ENCODE data around the gene CDK11B. TPM values are rescaled to one million over a fixed set of nuclear protein-coding genes. Genes with fewer than 3 reads are reported as not detected.

The CDK11B gene
- total RNA-seq, 1 experiment from 2014 or later, result 30.1 TPM

DNA sequence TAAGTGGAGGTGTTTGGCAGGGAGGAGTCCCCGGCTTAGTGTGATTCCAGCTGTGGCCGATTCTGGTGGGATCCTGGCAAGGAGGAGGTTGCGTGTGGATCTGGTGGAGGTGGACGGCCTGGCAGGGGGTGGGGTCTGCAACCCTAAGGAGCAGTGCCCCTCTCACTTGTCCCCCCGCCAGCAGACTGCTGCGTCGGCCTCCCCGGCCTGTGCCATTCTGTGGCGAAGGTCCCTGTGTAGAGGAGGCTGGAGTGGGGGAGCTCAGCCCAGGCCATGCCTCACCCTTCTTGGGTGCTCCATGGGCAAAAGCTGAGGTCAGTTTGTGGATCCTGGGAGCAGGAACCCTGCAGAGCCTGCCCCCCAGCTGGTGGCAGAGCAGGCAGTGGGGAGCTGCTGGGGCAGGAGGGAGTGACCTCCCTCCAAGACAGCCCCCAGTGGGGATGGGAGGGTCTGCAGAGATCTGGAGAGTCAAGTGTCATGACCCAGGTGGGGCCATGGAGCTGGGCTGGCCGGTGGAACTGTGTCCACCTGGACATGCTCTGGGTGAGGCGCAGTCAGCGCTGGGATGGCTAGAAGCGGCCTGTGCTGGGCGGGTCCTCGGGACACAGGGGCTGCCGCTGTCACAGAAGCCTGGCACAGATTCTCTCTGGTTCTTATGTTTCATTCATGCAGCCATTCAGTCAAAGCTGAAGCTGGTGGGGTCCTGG, 38.2 kb downstream of the CDK11B start:
- DNase-seq, result no peak
- TF ChIP-seq, protein P1, sequence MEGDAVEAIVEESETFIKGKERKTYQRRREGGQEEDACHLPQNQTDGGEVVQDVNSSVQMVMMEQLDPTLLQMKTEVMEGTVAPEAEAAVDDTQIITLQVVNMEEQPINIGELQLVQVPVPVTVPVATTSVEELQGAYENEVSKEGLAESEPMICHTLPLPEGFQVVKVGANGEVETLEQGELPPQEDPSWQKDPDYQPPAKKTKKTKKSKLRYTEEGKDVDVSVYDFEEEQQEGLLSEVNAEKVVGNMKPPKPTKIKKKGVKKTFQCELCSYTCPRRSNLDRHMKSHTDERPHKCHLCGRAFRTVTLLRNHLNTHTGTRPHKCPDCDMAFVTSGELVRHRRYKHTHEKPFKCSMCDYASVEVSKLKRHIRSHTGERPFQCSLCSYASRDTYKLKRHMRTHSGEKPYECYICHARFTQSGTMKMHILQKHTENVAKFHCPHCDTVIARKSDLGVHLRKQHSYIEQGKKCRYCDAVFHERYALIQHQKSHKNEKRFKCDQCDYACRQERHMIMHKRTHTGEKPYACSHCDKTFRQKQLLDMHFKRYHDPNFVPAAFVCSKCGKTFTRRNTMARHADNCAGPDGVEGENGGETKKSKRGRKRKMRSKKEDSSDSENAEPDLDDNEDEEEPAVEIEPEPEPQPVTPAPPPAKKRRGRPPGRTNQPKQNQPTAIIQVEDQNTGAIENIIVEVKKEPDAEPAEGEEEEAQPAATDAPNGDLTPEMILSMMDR (conservative IDR thresholded peaks at IDR 0.05), result no peak
- Histone ChIP-seq H3K27ac (ENCODE audit: insufficient read length, low read depth, low read length) (no peak overlapping the region), H2BK120ac (ENCODE audit: low read depth, low read length, poor library complexity, severe bottlenecking) (no peak overlapping the region), H3K27me3 (ENCODE audit: insufficient read depth, low read length) (no peaks in the 10 kb centered on the region), H3K79me2 (ENCODE audit: insufficient read depth, low read length) (no peaks in the 10 kb centered on the region), H3K4ac (ENCODE audit: low read depth, low read length) (no peak overlapping the region), H3K18ac (ENCODE audit: insufficient read length, low read depth, low read length) (no peak overlapping the region), H3K9me3 (ENCODE audit: control insufficient read depth, low read depth, low read length) (no peaks in the 10 kb centered on the region), H2BK5ac (ENCODE audit: insufficient read length, low read length) (no peak overlapping the region), H2AK5ac (ENCODE audit: insufficient read length, low read length) (no peak overlapping the region), H2AFZ (ENCODE audit: low read length) (no peak overlapping the region), H4K20me1 (ENCODE audit: control insufficient read depth, insufficient read depth, insufficient read length) (no peaks in the 10 kb centered on the region), H4K91ac (ENCODE audit: insufficient read length, low read depth, low read length) (no peak overlapping the region), H3K9ac (ENCODE audit: extremely low read depth, insufficient read length, low read length) (no peak overlapping the region), H4K5ac (ENCODE audit: insufficient read length, low read depth, low read length) (no peak overlapping the region), H3K4me2 (ENCODE audit: insufficient read depth, insufficient read length, low read length) (no peak overlapping the region), H4K8ac (replicated peaks; ENCODE audit: insufficient read length, low read depth, low read length) (no peak overlapping the region), H3K79me1 (ENCODE audit: insufficient read depth, low read depth, low read length, poor library complexity, severe bottlenecking) (no peaks in the 10 kb centered on the region), H3K4me1 (ENCODE audit: insufficient read depth, low read length) (no peaks in the 10 kb centered on the region), H3K56ac (ENCODE audit: insufficient read length, low read depth, low read length) (no peak overlapping the region), H2BK20ac (ENCODE audit: low read depth, low read length, poor library complexity, severe bottlenecking) (no peak overlapping the region), H2BK15ac (ENCODE audit: low read depth, low read length) (no peak overlapping the region), H3K23ac (ENCODE audit: insufficient read length, low read depth, low read length) (no peak overlapping the region), H3K23me2 (ENCODE audit: insufficient read length, low read depth, low read length, poor library complexity, severe bottlenecking) (peaks cover 7% of the 10 kb centered on the region), H3K14ac (ENCODE audit: insufficient read depth, low read length) (no peak overlapping the region), H2BK12ac (ENCODE audit: insufficient read length, low read depth, low read length) (no peak overlapping the region), H3T11ph (ENCODE audit: low read length) (no peak overlapping the region)
- H3K9me3 Mint-ChIP-seq, result no peaks in the 10 kb centered on the region
- peaks cover 2 to 3% of the 10 kb centered on the region in 2 experiments; a peak in 2 of 4 replicates for H3K4me1 Mint-ChIP-seq
- no peak overlapping the region for H3K4me3 Mint-ChIP-seq
- 0 out of 7 replicates have a peak overlapping the region, but pooled peaks of 1 of the 3 experiments have one; percentile 32 for H3K27ac Mint-ChIP-seq
- peaks cover 2 to 8% (median 6%) of the 10 kb centered on the region in 3 experiments; a peak in 6 of 7 replicates for H3K36me3 Mint-ChIP-seq (ENCODE audit: insufficient read depth in 1 of 3, low read depth in 3 of 3)
- WGBS (ENCODE audit: extremely low coverage, insufficient read length, low lambda C conversion rate), result no CpG with 5 or more reads among the region's 16 CpGs
- H3K27me3 Mint-ChIP-seq (ENCODE audit: low read depth), result no peaks in the 10 kb centered on the region; the same call in 1 of the 2 replicates

All from H9 (cell line).